OCI-LY7 (cell line): ENCODE data around the gene SEMA3D.

ENCODE experiments used
- EZH2phosphoT487 ChIP-seq: fragments of 200-600 bp; sonication (generic); IDR thresholded peaks from 2 replicates; pipeline ENCODE4 v1.6.1; 2018; ENCODE audit warnings: low read depth, borderline replicate concordance, mild to moderate bottlenecking, mixed run types, antibody characterized with exemption, low read length, moderate library complexity, mixed read lengths
- TF ChIP-seq, protein P1 (sequence below): fragments of 200-600 bp; sonication (generic); conservative IDR thresholded peaks from 2 replicates; pipeline ENCODE4 v1.5.1; 2014; ENCODE audit warnings: mild to moderate bottlenecking, antibody characterized with exemption, low read length, moderate library complexity, mixed read lengths

DNA sequence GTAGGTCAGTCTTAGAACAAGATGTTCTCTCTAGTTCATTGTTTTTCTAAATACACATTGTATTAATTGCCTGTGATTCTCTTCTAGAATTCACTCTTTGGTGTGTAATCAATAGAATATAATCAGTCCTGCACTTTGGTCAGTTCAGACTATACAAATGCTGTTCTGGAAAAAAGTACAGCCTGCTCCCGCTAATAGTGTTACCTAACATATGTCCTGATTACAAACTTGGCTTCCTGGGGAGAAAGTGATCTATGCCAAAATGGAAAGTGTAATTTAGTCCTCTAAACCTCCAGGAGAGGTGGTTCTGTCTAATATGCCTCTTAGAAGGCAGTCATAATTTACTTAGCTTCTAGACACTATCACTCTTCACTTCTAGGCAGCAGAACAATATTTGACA lies 215.5 kb downstream of the SEMA3D start:
- TF ChIP-seq, protein P1, sequence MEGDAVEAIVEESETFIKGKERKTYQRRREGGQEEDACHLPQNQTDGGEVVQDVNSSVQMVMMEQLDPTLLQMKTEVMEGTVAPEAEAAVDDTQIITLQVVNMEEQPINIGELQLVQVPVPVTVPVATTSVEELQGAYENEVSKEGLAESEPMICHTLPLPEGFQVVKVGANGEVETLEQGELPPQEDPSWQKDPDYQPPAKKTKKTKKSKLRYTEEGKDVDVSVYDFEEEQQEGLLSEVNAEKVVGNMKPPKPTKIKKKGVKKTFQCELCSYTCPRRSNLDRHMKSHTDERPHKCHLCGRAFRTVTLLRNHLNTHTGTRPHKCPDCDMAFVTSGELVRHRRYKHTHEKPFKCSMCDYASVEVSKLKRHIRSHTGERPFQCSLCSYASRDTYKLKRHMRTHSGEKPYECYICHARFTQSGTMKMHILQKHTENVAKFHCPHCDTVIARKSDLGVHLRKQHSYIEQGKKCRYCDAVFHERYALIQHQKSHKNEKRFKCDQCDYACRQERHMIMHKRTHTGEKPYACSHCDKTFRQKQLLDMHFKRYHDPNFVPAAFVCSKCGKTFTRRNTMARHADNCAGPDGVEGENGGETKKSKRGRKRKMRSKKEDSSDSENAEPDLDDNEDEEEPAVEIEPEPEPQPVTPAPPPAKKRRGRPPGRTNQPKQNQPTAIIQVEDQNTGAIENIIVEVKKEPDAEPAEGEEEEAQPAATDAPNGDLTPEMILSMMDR = no peak
- no peak for TF ChIP-seq EZH2phosphoT487
